Measurements from ENCODE around the gene PPP1R1B.

GRCh38 chr17:39578272-39578671 is 48.5 kb upstream of the PPP1R1B start:
- no peak for TF ChIP-seq POLR2AphosphoS5 (IDR thresholded peaks at IDR 0.05; ENCODE audit: insufficient read depth in 1 of 2, low read depth in 1 of 2)
- no peak for TF ChIP-seq CTCF (IDR thresholded peaks at IDR 0.05)
- no peak for TF ChIP-seq POLR2A (IDR thresholded peaks at IDR 0.05)

All from vagina (tissue), 2 donors.